HG03520 (cell line): ENCODE data around the gene DLL4.

Experiments
- ATAC-seq: cut with Tn5 transposase; IDR thresholded peaks from one replicate; pipeline ENCODE4 v1.9.1; 2021; ENCODE audit warnings: mild to moderate bottlenecking, moderate library complexity; ENCODE audit not compliant: unreplicated experiment

DLL4 gene

GRCh38 chr15:40906091-40906990 lies 22.8 kb upstream of the DLL4 start:
- peak; percentile 66 for ATAC-seq

DNA sequence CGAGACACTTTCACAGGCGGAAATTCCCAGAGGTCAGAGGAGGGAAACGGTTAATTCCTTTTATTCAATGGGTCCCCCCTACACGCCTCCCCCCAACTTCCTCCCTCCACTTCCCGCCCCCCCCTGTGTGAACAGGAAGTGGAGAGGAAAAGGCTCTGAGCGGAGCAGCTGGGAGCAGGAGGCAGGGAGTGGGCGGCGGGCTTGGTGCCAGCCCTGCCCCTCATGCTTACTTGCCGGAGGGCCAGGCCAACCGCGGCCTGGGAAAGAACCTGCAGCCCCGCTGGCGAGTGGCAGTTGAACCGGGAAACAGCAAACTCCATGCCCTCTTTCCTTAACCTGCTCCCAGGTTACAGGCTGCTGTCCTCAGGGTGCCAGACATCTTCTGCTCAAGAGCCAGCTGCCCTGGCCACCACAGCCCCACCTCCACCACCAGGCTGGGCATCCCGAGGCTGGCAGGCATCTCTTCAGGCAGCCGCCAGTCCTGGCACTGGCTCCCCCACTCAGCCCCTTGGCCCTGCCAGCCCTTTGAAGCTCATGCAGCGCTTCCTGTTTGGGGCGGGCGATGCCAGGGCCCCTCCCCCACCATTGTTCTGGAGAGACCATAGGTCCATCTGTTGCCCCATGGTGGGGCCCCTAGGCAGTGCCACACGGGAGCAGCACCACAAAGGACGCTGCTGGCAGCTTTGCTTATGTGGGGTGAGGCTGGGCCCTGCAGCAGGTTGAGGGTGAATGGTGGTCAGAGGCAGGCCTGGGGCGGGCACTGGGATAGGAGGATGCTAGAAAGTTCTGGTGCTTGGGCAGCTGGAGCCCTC lies 21.9 kb upstream of the DLL4 start:
- no peak for ATAC-seq

DNA sequence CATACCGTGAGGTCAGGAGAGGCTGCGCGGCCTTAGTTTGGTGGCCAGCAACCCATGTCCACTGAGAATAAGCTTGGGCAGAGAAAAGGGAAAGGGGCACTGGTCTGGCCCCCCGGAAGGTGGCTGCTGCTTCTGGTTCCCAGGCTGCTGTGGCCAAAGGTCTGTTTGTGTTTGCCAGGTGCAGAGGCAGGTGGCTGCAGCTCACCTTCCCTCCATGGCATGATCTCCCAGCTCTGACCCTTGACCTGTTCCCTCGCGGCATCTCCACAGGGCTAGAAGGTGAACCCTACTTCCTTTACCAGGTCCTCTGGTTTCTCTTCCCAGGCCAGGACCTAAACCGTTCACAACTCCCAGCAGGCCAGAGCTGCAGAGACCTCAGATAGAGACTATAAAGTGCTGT lies 21.0 kb upstream of the DLL4 start:
- ATAC-seq = no peak

- ATAC-seq = no peak
These were observed 19.2 kb upstream of the DLL4 start for GRCh38 chr15:40909662-40910630.

DNA sequence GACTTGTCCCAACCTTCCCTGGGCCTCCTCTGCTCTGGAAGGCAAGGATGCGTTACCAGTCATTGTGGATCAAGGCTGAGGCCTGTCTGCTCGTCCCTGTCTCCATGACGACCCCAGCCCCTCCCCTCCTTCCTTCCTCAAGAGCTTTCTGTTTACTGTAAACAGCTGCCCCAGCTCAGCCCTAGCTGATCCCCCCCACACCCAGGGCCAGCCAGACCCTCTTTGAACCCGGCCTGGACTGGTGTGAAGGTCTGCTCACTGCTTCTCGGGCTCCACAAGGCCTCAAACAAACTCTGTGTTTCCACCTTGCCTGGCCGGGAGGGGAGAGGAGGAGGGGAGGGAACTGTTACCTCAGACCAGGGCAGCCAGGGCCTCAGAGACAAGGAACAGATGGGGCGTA lies 18.0 kb upstream of the DLL4 start:
- ATAC-seq = no peak

DNA sequence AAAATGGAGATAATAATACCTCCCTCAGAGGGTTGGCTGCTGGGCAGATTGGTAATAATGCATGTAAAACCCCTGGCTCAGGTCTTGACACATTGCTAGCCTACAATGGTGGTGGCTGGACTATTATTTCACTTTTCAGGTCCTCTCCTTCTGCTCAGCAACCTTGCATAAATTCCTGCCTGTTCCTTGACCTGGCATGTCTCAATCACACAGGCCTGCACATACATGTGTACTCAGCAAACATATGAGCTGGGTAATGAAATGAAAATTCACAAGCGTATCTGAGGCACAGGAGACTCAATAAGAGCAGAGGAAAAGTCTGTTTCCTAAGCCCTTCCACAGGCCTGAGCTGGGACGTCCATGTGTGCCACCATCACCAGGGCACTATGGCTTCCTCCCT lies 17.4 kb upstream of the DLL4 start:
- no peak for ATAC-seq

DNA sequence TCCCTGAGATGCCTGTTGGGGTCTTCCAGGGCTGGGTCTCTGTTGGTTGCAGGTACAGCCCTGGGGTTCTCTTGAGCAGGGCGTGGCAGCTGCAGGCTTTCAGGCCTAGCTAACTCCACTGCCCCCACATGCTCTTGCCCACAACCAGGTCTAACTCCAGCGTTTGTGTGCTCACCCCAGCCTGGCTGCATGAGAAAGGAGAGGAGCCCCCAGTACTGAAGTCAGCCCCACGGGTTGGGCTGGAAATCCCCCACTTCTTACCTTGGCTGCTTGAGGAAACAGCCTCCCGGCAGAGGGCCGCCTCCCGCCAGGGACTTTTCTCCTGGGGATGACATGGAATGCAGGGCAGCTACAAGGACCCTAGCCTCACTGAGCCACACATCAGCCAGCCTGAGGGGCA lies 16.7 kb upstream of the DLL4 start:
- no peak for ATAC-seq

DNA sequence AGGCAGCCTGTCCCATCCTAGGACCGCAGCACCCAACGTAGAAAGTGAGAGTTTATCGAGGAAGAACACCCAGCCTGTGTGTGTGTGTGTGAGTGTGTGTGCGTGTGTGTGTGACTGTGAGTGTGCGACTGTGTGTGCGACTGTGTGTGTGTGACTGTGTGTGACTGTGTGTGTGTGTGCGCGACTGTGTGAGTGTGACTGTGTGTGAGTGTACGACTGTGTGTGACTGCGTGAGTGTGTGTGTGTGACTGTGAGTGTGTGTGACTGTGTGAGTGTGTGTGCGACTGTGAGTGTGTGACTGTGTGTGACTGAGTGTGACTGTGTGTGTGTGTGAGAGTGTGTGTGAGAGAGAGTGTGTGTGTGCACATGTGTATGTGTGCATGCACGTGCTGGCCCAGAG lies 15.1 kb upstream of the DLL4 start:
- no peak for ATAC-seq

- no peak for ATAC-seq
These were observed 14.7 kb upstream of the DLL4 start for GRCh38 chr15:40914486-40914885.

DNA sequence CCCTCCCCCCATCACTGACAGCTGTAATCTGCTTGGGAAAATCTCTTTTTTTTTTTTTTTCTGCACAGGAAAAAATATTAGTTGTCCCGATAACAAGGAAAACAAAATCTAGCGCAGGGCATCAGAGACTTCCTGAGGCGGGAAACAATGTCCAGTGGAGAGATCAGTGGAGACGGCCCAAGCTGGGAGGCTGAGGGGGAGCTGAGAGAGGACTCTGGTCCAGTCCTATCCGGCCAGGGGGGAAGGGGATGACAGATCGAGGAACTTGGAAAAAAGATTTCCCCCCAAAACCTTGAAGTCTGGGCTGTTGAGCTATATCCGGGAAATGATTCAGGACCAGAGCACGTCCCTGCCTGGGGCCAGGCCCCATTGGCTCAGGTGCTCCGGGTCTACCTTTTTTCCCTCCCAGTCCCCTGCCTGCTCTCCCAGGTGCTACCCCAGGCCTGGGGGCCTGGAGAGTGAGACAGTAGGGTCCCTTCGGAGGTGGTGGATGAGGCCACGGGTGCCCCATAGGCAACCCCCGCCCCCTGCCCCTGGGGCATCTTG lies 14.0 kb upstream of the DLL4 start:
- ATAC-seq = no peak

DNA sequence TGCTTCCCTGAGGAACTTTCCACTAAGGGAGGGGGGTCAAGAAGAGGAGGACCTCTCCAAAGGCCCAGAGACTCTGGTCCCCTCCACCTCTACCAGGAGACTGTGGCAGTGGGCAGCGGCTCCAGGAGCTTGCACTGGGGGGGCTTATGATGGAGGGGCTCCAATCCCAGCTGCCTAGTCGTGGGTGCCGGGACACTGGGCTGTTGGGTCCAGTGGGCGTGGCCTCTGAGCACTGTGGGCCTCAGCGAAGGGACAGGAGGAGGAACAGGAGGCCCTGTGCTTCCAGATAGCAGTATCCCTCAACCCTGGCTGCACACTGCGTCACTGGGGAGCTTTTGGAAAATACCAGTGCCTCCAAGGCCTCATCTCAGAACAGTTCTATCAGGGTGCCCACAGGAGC lies 13.5 kb upstream of the DLL4 start:
- no peak for ATAC-seq

- no peak for ATAC-seq
These were observed 11.6 kb upstream of the DLL4 start for GRCh38 chr15:40917585-40917984.

GRCh38 chr15:40918146-40918798 lies 10.9 kb upstream of the DLL4 start:
- ATAC-seq = no peak

- ATAC-seq = no peak
These were observed 10.2 kb upstream of the DLL4 start for GRCh38 chr15:40918799-40919392.

- ATAC-seq = no peak
These were observed 7.1 kb upstream of the DLL4 start for GRCh38 chr15:40921949-40922607.

DNA sequence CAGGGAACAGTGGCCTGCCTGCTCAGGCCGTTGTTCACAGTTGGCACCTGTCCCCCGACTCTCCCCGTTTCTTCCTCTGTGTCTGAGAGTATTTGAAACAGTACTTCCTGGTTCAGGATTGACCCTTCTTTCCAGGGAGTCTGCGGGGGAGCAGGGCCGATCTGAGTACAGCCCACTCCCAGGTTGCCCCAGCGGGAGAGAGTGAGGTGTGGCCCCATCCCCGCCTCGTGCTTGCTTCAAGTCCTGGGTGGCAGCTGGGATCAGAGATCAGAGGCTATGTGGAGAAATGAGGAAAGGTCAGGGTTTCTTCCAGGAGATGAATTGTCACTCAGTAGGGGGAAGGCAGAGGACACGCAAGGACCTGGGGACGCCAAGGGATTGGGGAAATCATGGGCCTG lies 6.5 kb upstream of the DLL4 start:
- no peak for ATAC-seq

DNA sequence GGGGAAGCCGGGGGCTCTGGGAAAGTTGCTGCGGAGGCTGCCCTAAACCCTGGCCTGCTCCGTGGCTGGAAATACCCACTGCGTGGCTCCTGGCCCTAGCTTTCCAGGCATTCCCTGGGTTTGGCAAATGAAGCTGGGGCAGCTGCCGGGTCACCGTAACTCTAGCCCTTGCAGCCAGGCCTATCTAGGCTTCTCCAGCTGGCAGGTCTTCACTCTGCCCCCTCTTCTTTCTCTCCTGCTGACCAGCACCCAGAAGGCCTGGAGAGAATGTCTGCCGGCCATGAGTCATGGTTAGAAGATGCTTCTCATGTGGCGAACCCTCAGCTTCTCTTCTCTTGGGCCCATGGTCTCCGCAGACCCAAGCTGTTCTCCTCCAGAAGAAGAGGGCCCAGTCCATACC lies 5.6 kb upstream of the DLL4 start:
- no peak for ATAC-seq

DNA sequence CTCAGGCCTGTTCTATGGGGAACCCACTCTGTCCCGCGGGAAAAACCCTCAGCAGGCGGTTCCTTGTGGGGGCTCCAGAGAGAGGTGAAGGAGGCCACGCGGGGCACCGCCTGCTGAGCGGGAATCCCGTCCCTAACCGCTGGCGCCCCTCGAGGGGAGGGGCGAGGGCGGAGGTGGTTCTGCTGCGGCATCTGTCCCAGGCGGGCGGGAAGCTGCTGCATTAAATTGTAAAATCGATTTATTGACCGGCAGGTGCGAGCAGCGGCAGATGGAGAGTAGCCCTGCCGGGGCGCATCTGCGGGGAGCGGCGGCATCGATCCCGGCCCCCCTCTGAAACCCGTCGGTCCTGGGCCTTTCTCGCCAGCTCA lies 3.7 kb upstream of the DLL4 start:
- no peak for ATAC-seq
